Activated gamma-delta T cell treated with Interleukin-2 at 50 U/mL for 16 hours (primary cell): ENCODE measurements around the gene MICA.
A peak's percentile ranks its signal among the peaks of the same experiment; 100 is the strongest.

Experiments
- DNase-seq: peaks from one replicate; pipeline ENCODE4 v3.0.0-alpha.2; 2020

Gene MICA

DNA sequence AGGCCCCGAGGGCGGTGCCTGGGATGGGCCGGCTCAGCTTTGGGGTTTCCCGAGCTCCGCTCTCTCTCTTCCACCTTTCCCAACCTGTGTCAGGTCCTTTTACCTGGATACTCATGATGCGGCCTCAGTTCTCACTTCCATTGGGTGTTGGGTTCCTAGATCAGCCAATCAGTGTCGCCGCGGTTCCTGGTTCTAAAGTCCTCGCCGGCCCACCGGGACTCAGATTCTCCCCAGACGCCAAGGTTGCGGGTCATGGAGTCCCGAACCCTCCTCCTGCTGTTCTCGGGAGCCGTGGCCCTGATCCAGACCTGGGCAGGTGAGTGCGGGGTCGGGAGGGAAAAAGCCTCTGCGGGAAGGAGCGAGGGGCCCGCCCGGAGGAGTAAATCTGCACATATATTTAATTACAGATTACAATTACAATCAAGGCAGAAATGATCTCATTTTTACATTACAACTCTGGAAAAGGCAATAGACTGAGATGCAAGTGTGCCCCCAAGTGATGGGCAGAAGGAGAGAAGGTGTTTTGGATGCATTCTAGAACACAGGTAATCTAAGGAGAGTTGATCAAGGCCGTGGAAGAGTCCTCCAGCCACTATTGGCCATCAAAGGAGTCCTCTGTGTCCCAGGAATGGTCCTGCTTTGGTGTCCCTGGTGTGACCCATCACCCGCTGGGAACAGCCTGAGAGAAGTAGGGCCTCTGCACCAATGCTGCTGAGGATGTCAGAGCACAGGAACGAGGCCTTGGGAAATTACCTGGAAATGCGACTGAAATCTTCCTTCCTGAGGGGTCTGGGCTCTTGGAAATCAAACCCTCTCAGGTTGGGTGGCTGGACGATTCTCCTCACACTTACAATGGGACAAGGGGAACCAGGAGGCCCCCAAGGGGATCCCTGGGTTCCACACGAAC lies 59.8 kb downstream of the MICA start:
- peak; percentile 88 for DNase-seq

- no peak for DNase-seq
Measured at GRCh38 chr6:31464252-31465184, 61.1 kb downstream of the MICA start.
